KOPT-K1 (cell line): ENCODE measurements around the gene PDZD7.
"Not testable (repeated sequence)": the region's sequence is repeated elsewhere in the genome, so short reads cannot be mapped to it uniquely, and the experiment has no call there.

Experiments
- H3K27ac ChIP-seq: fragments of 200-600 bp; sonication (generic); 2 replicates; pipeline ENCODE4 v1.5.1; 2016; ENCODE audit warnings: antibody characterized with exemption, mild to moderate bottlenecking, low read depth, low read length; ENCODE audit not compliant: poor library complexity, severe bottlenecking
- H3K36me3 ChIP-seq: fragments of 200-600 bp; sonication (generic); 2 replicates; pipeline ENCODE4 v1.5.1; 2017; ENCODE audit warnings: antibody characterized with exemption, mild to moderate bottlenecking, low read length, moderate library complexity; ENCODE audit not compliant: insufficient read depth
- H3K9me3 ChIP-seq: fragments of 200-600 bp; sonication (generic); 2 replicates; pipeline ENCODE4 v1.5.1; 2017; ENCODE audit warnings: antibody characterized with exemption, low read length, mild to moderate bottlenecking; ENCODE audit not compliant: insufficient read depth, poor library complexity, severe bottlenecking

PDZD7 gene

DNA sequence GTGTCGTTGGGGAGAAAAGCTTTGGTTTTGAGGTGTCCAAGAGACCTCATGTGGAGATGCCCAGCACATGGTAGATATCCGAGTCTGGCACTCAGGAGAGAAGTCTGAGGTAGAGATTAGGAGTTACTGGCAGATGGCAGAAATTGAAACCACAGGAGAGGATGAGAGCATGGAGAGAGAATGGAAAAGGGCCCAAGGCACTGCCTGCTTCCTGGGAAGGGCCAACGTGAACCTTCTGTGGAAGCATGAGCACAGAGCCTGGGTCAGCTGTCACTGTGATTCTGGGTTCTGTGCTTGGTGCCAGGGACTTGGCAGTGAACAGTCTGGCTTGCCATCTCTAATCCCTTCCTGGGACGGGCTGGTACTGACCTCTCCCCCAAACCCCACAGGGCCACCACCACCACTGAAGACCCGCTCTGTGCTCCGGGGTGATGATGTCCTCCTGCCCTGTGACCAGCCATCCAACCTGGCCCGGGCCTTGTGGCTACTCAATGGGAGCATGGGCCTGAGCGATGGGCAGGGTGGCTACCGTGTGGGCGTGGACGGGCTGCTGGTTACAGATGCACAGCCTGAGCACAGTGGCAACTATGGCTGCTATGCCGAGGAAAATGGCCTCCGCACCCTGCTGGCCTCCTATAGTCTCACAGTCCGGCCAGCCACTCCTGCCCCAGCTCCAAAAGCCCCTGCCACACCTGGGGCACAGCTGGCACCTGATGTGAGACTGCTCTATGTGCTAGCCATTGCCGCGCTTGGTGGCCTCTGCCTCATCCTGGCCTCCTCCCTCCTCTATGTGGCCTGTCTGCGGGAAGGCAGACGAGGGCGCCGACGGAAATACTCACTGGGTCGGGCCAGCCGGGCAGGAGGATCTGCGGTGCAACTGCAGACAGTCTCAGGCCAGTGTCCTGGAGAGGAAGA lies 47.8 kb downstream of the PDZD7 start:
- Histone ChIP-seq H3K9me3 (no peaks in the 10 kb centered on the region), H3K27ac (no peak overlapping the region), H3K36me3 (peaks cover 42% of the 10 kb centered on the region; the same call in 1 of the 2 replicates)

- no peaks in the 10 kb centered on the region for H3K9me3 ChIP-seq
- H3K27ac ChIP-seq = no peak overlapping the region
- H3K36me3 ChIP-seq = peaks cover 42% of the 10 kb centered on the region; the same call in 1 of the 2 replicates
Observed at GRCh38 chr10:100981178-100981772, 49.7 kb downstream of the PDZD7 start.

- no peak overlapping the region for H3K27ac ChIP-seq
- H3K36me3 ChIP-seq = peaks cover 42% of the 10 kb centered on the region; the same call in 1 of the 2 replicates
- no peaks in the 10 kb centered on the region for H3K9me3 ChIP-seq
Observed at GRCh38 chr10:100980711-100981110, 50.2 kb downstream of the PDZD7 start.

DNA sequence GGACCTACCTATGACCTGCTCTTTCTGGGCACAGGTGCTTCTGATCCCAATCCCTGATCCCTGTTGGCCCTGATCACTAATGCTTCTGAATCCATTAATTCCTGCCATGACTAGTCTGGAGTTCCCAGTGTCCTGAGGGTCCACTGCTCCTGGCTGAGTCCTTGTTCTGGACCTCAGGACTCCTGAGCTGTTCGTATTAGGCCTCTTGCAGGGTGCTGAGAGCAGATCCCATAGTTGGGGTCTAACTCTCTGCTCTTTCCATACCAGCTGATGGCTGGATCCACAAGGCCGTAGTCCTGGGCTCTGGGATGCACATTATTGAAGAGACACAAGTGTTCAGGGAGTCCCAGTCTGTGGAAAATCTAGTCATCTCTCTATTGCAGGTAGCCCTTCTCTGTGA lies 50.6 kb downstream of the PDZD7 start:
- no peaks in the 10 kb centered on the region for H3K9me3 ChIP-seq
- H3K27ac ChIP-seq = no peak overlapping the region
- peaks cover 39% of the 10 kb centered on the region; the same call in 1 of the 2 replicates for H3K36me3 ChIP-seq

GRCh38 chr10:100979791-100980272 lies 51.1 kb downstream of the PDZD7 start:
- Histone ChIP-seq H3K9me3 (no peaks in the 10 kb centered on the region), H3K27ac (no peak overlapping the region), H3K36me3 (peaks cover 34% of the 10 kb centered on the region; the same call in 1 of the 2 replicates)

DNA sequence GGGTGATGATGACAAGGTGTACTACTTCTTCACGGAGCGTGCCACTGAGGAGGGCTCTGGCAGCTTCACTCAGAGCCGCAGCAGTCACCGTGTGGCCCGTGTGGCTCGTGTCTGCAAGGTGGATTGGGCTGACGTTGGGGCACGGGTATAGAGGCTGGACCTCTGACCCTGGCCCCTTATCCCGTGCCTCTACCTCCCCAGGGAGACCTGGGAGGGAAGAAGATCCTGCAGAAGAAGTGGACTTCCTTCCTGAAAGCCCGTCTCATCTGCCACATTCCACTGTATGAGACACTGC lies 52.1 kb downstream of the PDZD7 start:
- Histone ChIP-seq H3K9me3 (no peaks in the 10 kb centered on the region), H3K27ac (no peak overlapping the region), H3K36me3 (peaks cover 30% of the 10 kb centered on the region; the same call in 1 of the 2 replicates)

DNA sequence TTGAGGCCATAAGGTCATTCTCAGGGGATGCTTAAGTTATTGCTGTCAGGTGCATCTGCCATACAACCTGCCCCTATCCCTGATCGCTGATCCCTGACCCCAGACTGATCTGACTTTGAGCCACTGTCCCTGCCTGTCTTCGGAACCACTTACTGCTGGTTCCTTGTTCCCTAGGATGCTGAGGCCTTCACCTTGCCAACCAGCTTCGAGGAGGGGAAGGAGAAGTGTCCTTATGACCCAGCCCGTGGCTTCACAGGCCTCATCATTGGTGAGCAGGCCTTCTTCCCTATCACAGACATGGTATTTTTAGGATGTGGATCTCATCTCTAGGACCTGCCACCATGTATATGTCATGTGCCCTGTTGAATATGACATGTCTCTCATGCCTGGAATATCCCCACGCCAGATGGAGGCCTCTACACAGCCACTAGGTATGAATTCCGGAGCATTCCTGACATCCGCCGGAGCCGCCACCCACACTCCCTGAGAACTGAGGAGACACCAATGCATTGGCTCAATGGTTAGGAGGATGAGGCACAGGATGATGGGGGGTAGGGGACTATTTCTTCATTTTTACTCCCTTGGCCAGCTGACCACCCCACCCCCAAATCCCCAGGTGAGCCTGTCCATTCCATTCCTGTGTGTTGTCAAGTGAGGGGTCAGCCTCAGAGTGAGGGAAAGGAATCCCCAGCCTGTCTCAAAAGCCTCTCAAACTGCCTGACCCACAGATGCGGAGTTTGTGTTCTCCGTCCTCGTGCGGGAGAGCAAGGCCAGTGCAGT lies 52.6 kb downstream of the PDZD7 start:
- Histone ChIP-seq H3K9me3 (no peaks in the 10 kb centered on the region), H3K36me3 (peaks cover 30% of the 10 kb centered on the region; the same call in 1 of the 2 replicates), H3K27ac (no peak overlapping the region)

GRCh38 chr10:100977436-100977835 lies 53.5 kb downstream of the PDZD7 start:
- Histone ChIP-seq H3K36me3 (peaks cover 21% of the 10 kb centered on the region; the same call in 1 of the 2 replicates), H3K27ac (no peak overlapping the region), H3K9me3 (no peaks in the 10 kb centered on the region)

DNA sequence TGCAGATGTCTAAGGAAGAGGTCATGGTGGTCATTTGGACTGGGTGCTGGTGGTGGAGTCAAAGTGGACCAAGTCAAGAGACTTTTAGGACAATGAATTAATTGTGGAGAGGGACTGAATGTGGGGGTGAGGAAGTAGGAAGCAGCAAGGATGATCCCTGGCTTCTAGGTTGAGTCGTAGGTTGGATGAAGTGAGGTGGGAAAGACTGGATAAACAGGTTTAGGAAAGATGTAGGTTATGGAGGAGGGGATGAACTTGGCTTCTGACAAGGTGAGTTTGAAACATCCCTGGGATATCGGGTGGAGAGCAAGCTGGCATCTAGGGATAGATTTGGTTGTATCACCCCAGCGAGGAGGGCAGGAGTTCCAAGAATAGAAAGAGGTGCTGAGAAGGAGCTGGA lies 54.0 kb downstream of the PDZD7 start:
- peaks cover 20% of the 10 kb centered on the region; the same call in 1 of the 2 replicates for H3K36me3 ChIP-seq
- no peak overlapping the region for H3K27ac ChIP-seq
- H3K9me3 ChIP-seq = no peaks in the 10 kb centered on the region

DNA sequence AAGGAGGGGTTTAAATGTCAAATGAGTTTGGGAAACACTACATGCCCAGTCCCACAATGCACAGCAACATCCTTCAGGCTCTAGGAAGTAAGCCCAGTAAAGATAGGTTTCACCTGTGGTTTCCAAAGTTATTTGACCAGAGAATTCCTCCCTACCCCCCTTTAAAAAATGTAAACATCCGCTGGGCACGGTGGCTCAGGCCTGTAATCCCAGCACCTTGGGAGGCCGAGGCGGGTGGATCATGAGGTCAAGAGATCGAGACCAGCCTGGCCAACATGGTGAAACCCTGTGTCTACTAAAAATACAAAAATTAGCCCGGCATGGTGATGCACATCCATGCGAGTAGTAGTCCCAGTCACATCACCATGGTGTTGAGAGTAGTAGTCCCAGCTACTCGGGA lies 55.5 kb downstream of the PDZD7 start:
- H3K9me3 ChIP-seq, H3K27ac ChIP-seq, H3K36me3 ChIP-seq: not testable (repeated sequence)

- Histone ChIP-seq H3K9me3 (no peaks in the 10 kb centered on the region), H3K27ac (no peak overlapping the region), H3K36me3 (no peaks in the 10 kb centered on the region)
Observed at GRCh38 chr10:100972904-100973535, 57.9 kb downstream of the PDZD7 start.

- Histone ChIP-seq H3K27ac (no peak overlapping the region), H3K36me3 (0 out of 2 replicates have a peak, but pooled peaks cover 2% of the 10 kb centered on the region), H3K9me3 (no peaks in the 10 kb centered on the region)
Observed at GRCh38 chr10:100972115-100972903, 58.6 kb downstream of the PDZD7 start.

DNA sequence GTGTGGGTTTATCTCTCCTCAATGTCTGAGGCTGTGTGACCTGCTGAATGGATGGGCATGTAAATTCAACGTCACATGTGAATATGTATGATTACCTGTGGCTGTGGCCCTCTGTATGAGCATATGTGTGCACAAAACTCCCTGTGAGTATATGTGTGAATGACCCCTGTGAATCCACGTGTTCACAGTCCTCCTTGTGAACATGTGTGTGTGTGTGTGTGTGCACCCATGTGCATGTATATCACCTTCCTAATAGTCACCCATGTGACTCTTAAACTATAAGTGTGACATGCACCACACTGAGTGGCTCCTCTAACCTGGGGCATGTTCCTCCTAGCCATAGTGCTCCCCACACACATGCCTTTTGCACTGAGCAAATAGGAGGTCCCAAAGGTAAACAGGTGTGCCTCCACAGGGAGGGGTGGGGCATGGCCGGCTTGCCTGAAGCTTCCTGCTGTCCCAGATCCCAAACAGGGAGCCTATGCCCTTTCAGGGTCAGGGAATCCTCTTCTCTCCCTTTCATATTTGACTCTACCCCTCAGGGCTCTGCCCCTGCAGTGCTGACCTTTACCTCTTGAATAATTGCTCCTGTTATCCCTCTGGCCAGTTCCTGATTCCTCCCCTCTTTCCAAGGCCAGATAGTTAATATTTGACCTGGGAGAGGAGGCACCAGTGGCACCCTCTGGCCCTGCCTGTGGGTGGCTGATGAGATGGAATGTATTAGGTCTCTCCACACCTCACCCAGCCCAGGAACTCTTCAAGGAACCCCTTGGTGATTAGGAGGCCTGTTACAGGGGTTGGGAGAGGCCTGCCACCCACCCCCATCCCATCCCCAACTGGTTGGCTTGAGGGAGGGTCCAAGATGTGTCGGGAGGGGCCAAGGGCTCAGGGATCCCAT lies 59.8 kb downstream of the PDZD7 start:
- peaks cover 13% of the 10 kb centered on the region for H3K36me3 ChIP-seq
- H3K27ac ChIP-seq = no peak overlapping the region
- H3K9me3 ChIP-seq = no peaks in the 10 kb centered on the region
